A204.1 (cell line): ENCODE measurements around the gene SLC35B2.

Experiments used
- FAIRE-seq: peaks from 2 replicates; lab custom pipeline; 2012; peaks lifted over from hg19 to GRCh38; lab: Jason Lieb, UNC

Gene SLC35B2

DNA sequence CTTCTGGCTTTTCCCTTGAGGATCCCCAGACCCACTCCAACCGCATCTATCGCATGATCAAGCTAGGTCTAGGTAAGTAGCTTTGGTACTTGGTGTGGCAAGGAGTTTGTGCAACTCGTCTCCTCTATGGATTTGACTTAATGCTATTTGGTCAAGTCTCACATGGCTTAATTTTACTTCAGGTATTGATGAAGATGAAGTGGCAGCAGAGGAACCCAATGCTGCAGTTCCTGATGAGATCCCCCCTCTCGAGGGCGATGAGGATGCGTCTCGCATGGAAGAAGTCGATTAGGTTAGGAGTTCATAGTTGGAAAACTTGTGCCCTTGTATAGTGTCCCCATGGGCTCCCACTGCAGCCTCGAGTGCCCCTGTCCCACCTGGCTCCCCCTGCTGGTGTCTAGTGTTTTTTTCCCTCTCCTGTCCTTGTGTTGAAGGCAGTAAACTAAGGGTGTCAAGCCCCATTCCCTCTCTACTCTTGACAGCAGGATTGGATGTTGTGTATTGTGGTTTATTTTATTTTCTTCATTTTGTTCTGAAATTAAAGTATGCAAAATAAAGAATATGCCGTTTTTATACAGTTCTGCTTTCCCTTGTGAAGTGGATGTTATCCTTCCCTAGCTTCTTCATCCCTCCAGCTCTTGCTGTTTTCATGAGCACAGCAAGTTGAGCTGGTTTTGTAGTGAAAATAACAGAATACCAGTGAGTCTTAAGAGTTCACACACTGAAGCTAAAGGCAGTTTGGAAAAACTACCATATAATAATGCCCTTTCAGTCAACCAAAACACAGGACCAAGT is 3.8 kb downstream of the SLC35B2 start:
- no peak for FAIRE-seq

DNA sequence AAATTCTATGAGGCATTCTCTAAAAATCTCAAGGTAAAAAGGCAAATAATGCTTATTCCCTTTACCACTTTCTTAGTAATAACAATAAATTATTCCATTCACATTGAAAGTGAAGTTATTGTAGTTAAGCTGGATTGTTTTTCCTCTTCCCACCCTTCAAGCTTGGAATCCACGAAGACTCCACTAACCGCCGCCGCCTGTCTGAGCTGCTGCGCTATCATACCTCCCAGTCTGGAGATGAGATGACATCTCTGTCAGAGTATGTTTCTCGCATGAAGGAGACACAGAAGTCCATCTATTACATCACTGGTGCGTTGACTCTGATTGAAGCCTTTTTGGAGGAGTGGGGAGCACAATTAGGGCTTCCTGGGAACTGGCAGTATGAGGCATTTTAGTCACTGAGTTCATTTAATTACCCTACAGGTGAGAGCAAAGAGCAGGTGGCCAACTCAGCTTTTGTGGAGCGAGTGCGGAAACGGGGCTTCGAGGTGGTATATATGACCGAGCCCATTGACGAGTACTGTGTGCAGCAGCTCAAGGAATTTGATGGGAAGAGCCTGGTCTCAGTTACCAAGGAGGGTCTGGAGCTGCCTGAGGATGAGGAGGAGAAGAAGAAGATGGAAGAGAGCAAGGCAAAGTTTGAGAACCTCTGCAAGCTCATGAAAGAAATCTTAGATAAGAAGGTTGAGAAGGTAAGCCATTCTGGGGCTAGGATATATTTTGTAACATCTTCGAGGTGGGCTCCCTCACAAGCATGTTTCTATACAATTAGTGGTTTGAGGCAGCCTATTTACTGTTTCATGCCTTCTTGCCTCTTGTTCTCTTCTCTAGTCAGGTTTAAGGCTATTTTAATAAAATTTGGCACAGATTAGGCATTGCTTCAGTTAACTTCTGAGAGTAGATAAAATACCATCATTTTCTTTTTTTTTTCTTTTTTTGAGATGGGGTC is 5.5 kb downstream of the SLC35B2 start:
- no peak for FAIRE-seq

DNA sequence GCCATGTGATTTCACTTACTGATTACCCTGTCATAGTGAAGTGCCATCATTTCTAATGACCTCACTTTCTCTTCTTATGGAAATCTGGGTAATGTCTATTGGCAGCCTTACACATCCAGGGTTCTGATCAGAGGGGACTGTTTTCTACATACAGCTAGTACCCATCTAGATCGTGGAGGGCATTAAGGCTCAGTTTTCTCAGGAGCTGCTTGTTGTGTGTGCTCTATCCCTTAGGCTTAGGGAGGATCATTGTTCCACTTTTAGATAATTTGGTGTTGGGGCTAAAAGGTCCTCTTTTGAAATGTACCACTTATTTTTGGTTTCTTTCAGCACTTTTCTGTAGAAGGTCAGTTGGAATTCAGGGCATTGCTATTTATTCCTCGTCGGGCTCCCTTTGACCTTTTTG is 6.6 kb downstream of the SLC35B2 start:
- no peak for FAIRE-seq

DNA sequence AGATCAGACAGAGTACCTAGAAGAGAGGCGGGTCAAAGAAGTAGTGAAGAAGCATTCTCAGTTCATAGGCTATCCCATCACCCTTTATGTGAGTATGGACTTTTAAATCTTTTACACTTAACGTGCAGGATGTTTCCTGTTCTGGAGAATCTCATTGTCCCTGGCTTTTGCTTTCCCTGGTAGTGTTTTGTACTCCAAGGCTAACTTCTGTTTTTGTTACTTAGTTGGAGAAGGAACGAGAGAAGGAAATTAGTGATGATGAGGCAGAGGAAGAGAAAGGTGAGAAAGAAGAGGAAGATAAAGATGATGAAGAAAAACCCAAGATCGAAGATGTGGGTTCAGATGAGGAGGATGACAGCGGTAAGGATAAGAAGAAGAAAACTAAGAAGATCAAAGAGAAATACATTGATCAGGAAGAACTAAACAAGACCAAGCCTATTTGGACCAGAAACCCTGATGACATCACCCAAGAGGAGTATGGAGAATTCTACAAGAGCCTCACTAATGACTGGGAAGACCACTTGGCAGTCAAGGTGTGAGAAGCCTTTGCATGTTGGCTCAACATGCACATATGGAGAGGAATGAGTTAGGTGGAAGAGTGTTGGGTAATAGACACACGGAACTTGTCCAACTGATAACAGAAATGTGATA is 7.1 kb downstream of the SLC35B2 start:
- no peak for FAIRE-seq

DNA sequence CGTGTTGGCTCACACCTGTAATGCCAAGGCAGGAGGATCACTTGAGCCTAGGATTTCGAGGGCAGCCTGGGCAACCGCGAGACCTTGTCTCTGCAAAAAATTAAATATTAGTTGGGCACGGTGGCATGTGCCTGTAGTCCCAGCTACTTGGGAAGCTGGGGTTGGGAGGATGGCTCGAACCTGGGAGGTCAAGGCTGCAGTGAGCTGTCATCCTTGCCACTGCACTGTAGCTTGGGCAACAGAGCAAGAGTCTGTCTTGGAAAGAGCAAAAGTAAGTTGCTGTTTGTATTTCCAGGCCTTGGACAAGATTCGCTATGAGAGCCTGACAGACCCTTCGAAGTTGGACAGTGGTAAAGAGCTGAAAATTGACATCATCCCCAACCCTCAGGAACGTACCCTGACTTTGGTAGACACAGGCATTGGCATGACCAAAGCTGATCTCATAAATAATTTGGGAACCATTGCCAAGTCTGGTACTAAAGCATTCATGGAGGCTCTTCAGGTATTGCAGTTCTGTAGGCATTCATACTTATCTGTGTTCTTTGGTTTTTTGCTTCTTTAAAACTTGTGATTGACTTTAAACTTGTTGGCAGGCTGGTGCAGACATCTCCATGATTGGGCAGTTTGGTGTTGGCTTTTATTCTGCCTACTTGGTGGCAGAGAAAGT is 8.1 kb downstream of the SLC35B2 start:
- FAIRE-seq: no peak

DNA sequence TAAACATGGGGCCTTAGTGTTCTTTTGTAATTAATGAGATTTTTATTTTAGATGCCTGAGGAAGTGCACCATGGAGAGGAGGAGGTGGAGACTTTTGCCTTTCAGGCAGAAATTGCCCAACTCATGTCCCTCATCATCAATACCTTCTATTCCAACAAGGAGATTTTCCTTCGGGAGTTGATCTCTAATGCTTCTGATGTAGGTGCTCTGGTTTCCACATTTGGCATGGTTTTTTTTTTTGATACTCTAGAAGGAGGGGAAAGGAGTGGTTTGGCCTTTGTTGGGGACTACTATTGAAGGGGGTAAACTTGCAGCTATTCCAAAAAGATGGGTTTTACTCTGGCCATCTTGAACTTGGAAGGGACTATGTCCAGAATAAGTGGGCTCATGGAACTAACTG is 8.7 kb downstream of the SLC35B2 start:
- no peak for FAIRE-seq

DNA sequence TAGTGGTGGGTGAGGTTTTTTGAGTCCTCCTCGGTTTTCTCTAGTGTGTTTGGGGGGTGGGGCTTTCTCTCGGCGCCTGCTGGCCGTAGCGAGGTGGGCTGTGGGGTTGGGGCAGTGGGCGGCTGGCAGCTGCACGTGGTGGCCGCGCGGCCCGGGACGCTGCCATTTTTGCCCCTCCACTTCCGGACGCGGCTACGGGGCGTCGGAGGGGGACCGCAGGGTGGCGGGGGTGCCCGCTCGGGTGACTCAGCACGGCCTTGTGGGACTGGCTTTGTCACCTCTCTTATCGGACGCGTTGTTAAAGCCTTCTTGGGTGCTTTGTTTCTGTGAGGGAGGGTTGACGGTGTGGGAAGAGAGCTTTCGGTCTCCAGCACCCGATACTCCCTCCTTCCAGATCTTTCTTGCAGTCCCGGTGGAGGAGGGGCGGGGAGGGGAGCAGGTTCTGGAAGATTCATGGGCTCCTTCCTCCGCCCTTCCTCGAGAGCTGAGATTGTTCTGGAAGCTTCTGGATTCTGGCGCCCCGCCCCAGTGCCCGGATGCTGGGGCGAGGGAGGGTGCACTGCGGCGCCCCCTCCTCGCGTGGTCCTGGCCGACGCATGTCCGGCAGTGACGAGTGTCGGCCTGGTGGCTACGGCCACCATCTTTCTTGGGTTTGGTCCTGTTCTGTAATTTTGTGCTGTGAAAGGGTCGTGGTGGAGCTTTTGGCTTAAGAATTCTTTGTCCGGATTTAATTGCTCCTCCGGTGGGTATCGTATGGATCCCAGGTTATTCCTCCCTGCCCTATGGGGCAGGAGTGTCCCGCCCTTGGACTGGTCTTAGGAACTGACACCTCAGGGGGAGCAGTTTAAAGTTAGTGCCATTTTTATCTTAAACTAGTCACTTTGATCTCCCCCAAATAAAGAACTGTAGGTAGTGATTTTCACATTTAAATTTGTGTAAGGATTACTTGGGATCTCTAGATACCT is 9.7 kb downstream of the SLC35B2 start:
- no peak for FAIRE-seq

DNA sequence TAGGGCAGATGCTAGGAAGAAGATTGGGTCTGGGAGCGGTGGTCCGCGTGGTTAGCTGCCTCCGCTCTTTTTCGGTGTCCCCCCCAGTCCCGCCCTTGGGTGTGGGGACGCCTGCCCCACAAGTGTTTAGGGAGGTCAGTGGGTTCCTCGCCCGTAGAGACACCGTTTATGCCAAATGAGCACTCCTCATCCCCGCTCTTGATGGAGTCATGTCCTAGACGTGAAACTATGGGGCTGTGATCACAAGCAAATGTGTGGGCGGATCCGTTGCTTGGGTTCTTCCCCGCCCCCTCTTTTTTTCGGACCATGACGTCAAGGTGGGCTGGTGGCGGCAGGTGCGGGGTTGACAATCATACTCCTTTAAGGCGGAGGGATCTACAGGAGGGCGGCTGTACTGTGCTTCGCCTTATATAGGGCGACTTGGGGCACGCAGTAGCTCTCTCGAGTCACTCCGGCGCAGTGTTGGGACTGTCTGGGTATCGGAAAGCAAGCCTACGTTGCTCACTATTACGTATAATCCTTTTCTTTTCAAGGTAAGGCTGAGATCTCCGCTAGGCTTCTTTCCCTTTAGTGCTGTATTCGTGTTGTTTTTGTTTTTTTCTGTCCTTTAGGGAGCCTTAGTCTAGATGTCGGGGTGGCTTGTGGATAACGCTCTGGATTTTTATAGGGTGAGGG is 10.5 kb downstream of the SLC35B2 start, which contains the start of gene HSP90AB1:
TSS of gene HSP90AB1 (plus strand) at position 439 of the 675 bp plus-strand sequence. CDS start 1,529 bp downstream, outside the sequence.
- FAIRE-seq: peak; percentile 82

DNA sequence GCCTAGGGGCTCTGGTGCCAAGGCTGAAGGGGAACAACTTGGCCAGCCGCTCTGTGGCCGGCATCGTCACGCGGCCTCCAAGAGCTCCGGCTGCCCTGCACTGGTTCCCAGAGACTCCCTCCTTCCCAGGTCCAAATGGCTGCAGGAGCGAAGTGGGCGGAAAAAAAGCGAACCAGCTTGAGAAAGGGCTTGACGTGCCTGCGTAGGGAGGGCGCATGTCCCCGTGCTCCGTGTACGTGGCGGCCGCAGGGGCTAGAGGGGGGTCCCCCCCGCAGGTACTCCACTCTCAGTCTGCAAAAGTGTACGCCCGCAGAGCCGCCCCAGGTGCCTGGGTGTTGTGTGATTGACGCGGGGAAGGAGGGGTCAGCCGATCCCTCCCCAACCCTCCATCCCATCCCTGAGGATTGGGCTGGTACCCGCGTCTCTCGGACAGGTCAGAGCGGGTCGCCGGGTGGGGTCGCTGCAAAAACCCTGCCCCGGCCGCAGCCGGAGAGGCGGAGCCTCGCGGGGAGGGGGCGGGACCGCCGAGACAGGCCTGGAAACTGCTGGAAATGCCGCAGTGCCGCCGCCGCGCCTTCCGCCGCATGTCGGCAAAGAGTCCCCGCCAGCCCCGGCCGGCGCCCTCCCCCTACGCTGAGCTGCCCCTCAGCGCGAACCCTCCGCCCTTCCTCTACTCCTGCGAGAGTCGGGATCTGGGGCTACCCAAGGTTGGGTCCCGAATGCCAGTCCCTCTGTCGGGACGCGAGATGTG is 11.2 kb downstream of the SLC35B2 start:
- FAIRE-seq: no peak

DNA sequence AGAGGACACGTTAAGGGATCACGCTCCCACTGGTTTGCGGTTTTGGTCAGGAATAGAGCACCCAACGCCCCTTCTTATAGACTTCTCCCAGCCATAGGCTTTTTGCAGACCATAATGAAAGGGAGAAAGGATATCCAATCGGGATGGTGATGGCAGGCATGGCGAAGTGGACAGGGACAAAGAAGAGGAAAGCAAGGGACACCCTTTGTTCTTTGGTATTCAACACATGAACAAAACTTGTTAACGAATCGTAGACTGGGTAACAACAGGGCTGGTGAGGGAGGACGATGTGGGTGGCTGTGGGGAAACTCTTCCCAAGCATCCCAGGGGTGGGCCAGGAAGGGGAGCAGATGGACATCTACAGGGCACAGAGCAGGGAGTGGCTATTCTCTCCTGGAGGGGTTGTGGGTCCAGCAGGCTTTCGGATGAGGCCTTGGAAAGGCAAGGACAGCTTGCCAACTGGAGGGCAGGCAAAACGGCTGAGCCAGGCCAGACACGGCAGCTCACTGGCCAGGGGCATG is 11.9 kb downstream of the SLC35B2 start:
- no peak for FAIRE-seq

DNA sequence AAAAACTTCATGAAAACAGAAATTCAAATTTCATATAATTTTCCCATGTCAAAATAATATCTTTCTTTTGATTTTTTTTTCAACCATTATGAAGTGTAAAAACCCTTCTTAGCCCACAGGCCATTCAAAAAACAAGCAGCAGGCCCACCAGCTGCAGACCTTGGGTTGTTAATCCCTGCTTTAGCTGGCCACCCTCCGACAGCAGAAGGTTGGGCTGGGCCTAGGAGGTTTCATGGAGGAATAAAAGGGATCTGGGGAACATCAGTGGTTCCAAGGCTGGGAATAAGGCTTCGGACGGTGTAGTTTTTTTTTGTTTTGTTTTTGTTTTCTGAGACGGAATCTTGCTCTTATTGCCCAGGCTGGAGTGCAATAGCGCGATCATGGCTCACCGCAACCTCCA is 14.0 kb downstream of the SLC35B2 start:
- FAIRE-seq: no peak

DNA sequence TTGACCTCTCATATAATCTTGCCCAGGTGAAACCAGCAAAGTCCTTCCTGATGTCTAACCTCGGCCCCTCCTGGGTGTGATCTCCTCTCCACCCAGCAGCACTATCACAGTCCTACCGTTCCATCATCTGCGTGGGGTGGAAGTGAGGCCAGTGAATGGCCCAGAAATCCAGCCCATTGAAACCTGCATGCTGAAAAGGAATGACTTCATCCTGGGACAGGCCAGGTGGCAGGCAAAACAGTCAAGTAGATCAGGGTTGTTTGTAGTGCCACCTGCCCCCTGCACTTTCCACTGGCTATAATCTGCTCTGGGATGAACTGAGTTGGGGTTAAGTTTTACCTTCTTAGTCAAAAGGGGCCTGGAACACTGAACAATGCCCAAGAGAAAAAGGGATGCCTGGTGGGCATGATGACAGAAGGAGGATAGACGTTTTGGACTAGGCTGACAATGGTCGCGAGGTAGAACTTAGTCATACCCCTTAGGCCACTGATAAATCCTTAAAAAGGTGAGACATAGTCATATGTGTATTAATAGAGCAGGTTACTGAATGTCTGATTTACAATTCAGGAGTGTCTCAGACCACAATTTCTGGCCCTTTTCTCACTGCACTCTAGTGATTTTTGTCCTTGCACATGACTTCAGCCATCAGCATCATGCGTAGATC is 18.5 kb downstream of the SLC35B2 start:
- FAIRE-seq: no peak

DNA sequence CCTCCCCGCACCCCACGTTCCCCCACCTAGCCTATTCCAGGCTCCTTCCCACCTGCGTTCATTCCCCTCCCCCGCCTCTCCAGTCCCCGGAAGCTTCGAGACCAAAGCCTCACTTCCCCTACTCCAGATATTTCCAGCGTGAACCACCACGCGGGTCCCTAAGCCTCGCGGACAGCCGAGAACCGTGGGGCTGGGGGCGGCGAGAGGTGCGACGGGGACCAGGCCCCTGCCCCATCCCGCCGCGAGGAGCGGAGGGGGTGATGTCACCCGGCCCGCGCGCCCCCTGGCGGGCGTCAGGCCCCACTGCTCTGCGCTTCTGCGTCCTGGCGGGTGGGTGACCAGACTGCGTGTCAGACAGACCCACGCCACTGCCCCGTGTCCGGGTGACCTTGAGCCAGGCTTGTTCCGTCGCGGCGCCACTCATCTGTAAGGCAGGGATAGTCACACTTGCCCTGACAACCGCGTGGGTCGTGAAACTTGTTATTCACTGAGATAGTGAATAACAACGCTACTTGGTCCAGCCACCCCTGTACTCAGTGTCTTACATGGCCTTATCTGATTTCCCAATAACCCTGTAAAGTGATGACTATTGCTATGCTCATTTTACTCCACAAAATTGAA is 19.4 kb downstream of the SLC35B2 start:
- FAIRE-seq: no peak

DNA sequence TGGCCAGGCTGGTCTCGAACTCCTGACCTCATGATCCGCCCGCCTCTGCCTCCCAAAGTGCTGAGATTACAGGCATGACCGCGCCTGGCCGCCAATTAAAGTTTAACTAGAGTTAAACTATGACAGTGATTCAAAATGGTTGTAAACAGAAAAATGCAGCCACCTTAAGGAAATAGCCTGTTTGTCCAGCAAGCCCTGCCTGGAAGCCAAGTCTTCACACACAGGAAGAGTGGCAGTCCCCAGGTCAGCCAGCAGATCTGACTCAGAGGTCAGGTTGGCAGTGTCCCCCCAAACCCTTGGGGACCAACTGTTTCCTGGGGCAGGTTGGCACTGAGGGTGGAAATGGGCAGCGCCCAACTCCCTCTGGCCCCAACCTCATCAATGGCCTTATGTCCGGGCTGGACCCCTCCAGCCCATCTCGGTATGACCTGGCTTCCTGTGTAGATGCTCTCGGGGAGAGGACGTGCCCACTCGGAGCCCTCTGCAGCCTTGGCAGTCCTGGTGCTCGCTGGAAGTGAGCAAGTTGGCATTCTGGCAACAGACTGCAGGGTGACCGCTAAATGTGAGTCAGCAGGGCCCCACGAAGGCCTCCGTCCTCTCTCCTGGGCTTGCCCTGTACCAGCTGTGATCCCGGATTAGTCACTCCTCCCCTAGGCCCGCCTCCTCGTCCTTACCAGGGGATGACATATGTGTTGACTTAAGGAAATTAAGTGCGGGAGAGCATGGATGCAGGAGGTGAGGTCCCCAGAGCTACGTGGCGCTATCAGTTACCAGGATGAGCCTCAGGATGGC is 20.1 kb downstream of the SLC35B2 start:
- peak; percentile 11 for FAIRE-seq

DNA sequence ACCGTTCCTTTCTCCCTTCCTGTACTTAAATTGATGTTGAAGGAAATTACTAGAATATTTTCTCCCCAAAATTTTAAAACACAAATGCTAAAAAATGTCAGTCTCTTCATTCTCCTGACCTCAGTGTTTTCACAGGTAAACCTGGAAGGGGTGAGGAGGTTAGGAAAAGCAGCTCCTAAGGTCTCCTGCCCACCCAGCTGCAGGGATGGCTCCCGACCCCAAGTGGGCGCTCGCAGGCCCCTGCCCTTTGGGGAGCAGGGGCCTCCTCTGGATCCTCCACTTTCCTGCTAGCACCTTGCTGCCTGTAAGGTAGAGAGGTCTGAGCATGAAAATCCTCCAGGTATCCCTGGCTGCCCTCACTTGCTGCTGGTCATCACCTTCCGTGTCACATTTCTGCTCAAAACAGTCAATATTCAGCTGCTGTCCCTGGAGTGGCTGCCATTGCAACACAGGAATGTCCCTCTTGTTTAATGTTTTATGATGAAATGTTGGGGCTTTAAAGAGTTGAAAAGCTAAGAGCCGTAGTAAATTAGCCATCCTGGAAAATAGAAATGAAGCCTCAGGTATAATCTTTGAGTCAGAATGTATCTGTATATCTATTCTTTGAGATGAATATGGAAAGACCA is 21.3 kb downstream of the SLC35B2 start:
- FAIRE-seq: no peak

DNA sequence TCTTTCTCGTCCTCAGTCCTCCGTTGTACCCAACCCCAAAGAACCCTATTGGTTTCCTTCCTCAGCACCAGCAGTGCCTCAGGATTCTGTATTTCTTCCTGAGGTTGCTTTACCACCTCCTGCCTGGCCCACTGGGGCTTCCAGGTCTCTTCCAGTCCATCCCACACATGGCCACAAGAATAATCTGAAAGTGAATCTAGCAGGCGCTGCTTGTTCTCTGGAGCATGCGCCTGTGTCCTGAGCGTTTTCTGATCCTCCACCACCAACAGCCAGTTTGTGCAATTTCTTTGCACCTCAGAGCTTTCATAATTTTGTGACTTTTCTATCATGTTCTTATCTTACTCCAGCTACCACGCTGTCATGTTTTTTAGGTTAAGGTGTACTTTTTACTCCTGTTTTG is 22.1 kb downstream of the SLC35B2 start:
- no peak for FAIRE-seq
